HG03045 (cell line): ENCODE measurements around the gene SLC25A21.
"Not testable (repeated sequence)": the region's sequence is repeated elsewhere in the genome, so short reads cannot be mapped to it uniquely, and the experiment has no call there.

Experiments used
- ATAC-seq: cut with Tn5 transposase; IDR thresholded peaks from one replicate; pipeline ENCODE4 v1.9.1; 2021; ENCODE audit warnings: mild to moderate bottlenecking, moderate library complexity; ENCODE audit not compliant: unreplicated experiment

SLC25A21 gene

GRCh38 chr14:36726128-36726527, 446.3 kb downstream of the SLC25A21 start:
- no peak for ATAC-seq

- no peak for ATAC-seq
Observed at GRCh38 chr14:36724162-36724561, 448.2 kb downstream of the SLC25A21 start.

- ATAC-seq = no peak
Observed at GRCh38 chr14:36723530-36723929, 448.9 kb downstream of the SLC25A21 start.

GRCh38 chr14:36721877-36722276, 450.5 kb downstream of the SLC25A21 start:
- ATAC-seq = no peak

GRCh38 chr14:36720657-36721056, 451.7 kb downstream of the SLC25A21 start:
- no peak for ATAC-seq

GRCh38 chr14:36719823-36720222, 452.6 kb downstream of the SLC25A21 start:
- no peak for ATAC-seq

- ATAC-seq = no peak
Observed at GRCh38 chr14:36718216-36718615, 454.2 kb downstream of the SLC25A21 start.

GRCh38 chr14:36717363-36717762, 455.0 kb downstream of the SLC25A21 start:
- ATAC-seq = no peak

GRCh38 chr14:36716614-36717184, 455.7 kb downstream of the SLC25A21 start:
- ATAC-seq = no peak

GRCh38 chr14:36713960-36714703, 458.3 kb downstream of the SLC25A21 start:
- ATAC-seq = no peak

- ATAC-seq = no peak
Observed at GRCh38 chr14:36707570-36707969, 464.8 kb downstream of the SLC25A21 start.

GRCh38 chr14:36702474-36702873, 469.9 kb downstream of the SLC25A21 start:
- ATAC-seq = no peak

- ATAC-seq = no peak
Observed at GRCh38 chr14:36701132-36701531, 471.3 kb downstream of the SLC25A21 start.

- ATAC-seq = no peak
Observed at GRCh38 chr14:36700651-36701050, 471.8 kb downstream of the SLC25A21 start.

- not testable (repeated sequence) for ATAC-seq
Observed at GRCh38 chr14:36699420-36699819, 473.0 kb downstream of the SLC25A21 start.

GRCh38 chr14:36690311-36691040, 481.9 kb downstream of the SLC25A21 start:
- no peak for ATAC-seq

GRCh38 chr14:36684946-36685345, 487.5 kb downstream of the SLC25A21 start:
- ATAC-seq = no peak

- ATAC-seq = no peak
Observed at GRCh38 chr14:36683083-36683724, 489.2 kb downstream of the SLC25A21 start.

- no peak for ATAC-seq
Observed at GRCh38 chr14:36682338-36682737, 490.1 kb downstream of the SLC25A21 start.

GRCh38 chr14:36676236-36676635, 496.2 kb downstream of the SLC25A21 start:
- no peak for ATAC-seq

GRCh38 chr14:36675581-36675980, 496.8 kb downstream of the SLC25A21 start:
- ATAC-seq = no peak
